Stimulated activated naive CD8-positive, alpha-beta T cell treated with anti-CD3 and anti-CD28 coated beads, Interleukin-15, Interleukin-2, amounts not matched to agents 100 U/mL and 50 U/mL, for 24 hours (primary cell): ENCODE data around the gene ABCB6.
A peak's percentile ranks its signal among the peaks of the same experiment; 100 is the strongest.
"Not testable (repeated sequence)": the region's sequence is repeated elsewhere in the genome, so short reads cannot be mapped to it uniquely, and the experiment has no call there.

ENCODE experiments used
- ATAC-seq: fragments of 150-1000 bp; cut with Tn5 transposase; one replicate; pipeline ENCODE4 v1.10.0; 2021
- DNase-seq: peaks from one replicate; pipeline ENCODE4 v3.0.0; 2021

The ABCB6 gene

DNA sequence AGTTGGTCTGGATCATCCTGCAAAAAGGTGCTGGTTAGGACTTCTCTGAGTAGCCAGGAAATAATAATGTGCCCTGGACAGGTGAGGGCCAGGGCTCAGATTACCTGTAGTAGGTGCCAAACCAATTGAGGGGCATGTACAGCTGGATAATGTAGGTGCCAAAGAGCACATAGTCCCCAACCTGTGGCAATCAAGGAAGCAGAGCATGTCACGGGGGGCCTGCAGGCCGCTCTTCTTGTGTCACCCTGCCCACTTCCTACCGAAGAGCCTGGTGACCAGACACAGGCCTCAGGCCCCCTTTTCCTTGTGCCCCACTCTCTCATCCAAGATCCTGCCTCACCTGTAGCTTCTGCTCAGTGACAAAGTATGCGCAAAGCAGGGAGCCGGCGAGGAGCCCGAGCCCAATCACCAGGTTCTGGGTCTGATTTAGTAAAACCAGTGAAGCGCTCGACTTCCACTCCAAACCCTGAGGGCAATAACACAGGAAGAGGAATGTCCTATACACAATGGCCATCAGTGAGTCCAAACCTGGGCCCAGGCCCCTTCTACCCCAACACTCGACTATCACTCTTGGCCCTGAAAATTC is 5.2 kb downstream of the ABCB6 start:
- no peak for DNase-seq
- ATAC-seq, result no peak

DNA sequence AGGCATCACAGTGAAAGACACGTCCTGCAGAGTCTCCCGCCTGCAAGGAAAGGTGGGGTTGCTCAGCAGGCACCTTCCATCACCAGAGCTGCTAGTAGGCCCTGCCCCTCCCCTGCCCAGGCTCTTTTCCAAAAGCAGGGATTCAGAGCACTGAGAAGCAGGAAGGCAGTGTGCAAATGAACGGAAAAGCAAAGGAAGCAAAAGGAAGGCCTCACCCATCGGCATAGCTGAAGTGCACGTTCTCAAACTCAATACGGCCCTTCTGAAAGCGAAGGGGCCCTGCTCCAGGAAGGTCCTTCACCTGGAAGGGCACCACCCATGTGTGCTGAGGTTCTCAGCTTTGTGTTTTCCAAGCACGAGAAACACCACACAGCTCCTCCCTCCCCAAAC is 5.7 kb downstream of the ABCB6 start:
- ATAC-seq, result no peak
- DNase-seq, result no peak

DNA sequence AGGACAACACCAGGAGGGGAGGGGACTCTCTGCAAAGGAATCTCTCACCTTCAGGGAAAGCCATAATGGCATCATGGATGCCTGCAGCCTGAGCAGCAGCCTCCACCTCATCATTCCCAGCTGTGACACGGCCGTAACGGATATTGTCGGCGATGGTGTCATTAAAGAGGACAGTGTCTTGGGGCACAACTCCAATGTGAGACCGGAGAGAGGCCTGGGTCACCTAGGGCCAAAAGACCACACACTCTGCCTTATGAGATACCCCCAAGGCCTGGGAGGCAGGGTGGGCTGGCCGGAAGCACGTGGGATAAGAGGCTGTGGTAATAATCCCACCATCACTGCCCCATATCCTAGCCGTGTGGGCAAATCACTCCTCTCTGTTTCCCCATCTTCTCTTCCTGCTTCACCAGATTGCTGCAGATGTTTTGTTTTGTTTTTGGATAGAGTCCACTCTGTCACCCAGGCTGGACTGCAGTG is 7.8 kb downstream of the ABCB6 start:
- ATAC-seq, result no peak

DNA sequence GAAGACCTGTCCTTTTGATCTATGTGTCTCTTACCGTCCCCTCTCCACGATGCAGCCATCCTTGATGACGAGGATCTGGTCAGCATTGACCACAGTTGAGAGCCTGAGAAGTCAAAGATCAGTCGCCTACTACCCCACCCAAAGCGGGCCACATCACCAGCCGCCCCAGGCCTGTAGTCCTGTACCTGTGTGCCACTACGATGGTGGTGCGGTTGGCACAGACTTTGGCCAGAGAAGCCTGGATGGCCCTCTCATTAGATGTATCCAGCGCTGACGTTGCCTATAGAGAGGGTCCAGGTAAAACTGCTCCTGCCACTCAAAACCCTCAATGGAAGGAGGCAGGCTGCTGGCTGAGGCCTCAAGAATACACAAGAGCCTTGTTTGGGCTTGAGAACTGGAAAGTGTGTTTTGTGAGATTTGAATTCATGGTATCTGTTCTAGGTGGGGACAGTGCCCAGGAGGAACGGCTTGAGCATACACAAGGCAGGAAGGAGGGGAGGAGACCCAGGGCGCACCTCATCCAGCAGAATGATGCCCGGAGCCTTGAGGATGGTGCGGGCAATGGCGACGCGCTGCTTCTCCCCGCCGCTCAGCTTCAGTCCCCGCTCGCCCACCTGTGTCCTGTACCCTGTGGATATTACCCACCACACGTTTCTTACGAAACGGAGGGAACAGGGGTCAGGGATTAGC is 8.4 kb downstream of the ABCB6 start:
- ATAC-seq (no peak), DNase-seq (no peak)

More for the DNA sequence above, 7.8 kb downstream of the ABCB6 start:
- no peak for DNase-seq

DNA sequence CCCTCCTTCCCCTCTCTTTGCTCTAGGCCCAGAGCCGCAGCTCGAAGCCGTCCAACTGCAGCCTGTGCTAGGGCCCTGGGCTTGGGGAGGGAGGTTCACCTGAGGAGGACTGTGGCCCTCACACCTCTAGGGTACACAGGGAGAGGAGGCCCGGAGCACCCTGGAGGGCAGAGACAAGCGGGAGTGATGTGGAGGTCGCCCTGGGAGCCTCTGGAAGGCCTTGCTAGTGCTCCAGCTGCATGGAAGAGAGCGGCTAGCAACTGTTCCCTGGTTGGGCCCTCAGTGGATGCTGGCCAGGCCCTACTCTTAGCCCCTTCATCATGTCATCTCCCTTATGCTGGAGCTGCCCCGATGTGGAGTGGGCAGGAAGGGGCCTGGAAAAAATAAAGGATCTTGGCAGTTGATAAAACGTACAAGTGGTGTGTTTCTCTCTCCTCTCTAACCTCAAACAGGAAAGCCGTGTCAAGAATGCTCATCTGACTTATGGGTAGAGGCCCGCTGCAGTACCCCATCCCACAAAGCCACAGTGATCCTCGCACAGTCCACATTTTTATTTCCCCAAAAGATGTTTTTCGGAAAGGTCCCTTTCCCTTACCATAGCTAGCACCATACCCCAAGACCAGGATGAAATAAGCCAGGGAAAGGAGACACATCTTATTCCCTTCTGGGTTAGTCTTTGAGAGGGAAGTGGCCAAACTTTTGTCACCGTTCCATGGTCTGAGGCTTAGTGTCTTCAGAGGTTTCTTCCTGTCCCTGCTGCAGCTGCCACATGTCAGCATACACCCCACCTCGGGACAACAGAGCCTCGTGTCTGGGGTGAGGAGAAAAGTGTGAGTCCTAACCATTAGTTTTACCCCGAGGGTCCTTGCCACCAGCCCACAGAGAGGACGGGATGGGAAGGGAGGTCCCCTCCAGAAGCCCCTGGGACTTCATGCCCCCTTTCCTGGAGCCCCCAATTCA is 9.2 kb downstream of the ABCB6 start:
- no peak for ATAC-seq
- DNase-seq, result no peak

DNA sequence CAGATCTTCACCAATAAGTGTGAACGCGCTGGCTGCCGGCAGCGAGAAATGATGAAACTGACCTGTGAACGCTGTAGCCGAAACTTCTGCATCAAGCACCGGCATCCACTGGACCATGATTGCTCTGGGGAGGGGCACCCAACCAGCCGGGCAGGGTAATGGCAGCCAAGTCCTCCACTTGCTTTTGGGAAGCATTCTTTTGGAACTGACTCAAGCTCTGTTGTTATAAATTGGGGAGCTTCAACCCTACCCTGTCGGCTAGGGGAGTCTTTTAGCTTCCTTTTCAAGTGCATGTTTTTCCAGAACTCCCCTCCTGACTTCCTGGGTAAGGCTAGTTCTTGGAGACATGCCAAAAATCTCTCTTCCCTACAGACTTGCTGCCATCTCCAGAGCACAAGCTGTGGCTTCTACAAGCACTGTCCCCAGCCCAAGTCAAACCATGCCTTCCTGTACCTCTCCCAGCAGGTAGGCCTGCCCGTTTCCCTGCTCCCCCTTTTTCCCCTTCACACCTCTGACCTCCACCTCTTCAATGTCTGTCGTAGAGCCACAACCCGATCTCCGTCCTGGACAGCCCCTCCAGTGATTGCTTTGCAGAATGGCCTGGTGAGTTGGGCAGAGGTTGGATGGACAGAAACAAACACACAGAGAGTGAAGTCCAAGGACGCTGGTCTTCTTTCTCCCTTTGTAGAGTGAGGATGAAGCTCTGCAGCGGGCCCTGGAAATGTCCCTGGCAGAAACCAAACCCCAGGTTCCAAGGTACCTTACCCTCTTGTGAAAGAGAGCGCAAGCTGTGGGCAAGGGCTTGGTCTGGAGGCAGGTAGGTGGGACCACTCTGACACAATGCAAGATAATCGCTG is 10.6 kb downstream of the ABCB6 start:
- DNase-seq (no peak), ATAC-seq (no peak)

DNA sequence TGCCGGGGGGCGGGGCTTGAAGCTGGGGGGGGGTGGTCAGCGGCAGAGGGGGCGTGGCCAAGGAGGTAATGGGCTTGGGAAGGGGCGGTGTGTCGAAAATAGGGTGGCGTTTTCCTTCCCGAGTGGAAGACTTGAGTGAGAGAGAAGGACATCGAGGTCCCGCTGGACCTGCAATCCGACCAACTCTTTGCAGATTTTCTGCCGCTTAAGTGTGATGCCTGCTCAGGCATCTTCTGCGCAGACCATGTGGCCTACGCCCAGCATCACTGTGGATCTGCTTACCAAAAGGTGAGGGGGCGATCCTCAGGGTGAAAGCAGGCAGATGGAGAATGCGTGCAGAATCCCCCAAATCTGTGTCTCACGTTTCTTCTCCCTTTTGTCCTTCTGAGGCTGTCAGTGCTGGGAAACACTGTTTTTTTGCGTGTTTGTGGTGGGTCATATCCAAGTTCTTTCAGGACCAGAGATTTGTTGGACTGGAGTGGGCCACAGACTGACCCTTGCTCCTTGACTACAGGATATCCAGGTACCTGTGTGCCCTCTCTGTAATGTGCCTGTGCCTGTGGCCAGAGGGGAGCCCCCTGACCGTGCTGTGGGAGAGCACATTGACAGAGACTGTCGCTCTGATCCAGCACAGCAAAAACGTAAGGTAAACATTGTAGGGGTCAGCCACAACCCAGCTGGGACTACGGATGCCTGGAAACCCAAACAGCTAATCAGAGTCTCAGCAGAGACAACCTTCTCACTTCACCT is 11.4 kb downstream of the ABCB6 start:
- ATAC-seq, result no peak
- DNase-seq, result no peak

DNA sequence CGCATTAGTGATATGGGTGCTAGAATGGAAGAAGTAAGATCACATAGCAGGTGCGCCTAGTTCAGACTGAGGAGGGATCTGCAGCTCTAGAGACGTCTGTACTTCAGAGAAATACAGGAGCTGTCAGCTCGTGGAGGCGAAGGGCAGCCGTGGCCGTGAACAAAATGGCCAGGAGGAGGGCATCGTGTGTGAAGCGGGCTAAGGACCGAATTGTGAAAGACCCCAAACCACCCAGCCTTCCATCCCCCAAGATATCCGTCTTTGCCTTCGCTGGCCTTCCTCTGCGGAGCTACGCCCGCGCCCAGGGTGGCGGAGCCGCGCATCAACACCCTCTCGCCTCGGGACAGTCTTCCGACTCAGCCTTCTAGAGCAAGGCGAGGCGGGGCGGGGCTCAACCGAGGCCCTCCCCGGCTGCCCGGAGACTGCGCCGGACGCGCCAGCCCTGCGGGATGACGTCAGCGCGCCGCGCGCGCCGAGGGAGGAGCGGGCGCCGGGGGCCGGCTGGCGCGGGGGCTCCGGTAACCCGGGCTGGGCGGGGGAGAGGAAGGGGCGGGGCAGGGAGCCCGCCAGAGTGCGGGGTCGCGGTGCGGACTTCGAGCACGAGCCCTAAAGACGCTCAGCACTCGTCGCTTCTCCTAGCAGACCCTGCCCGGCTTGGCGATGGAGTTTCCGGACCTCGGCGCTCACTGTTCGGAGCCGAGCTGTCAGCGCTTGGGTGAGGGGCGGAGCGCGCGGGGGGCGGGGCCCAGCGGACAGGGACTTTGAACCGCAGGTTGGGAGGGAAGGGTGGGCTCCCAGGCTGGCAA is 12.2 kb downstream of the ABCB6 start, which contains the start of gene ZFAND2B:
Gene ZFAND2B, plus strand, starts transcription at position 455 of the 806 bp plus-strand sequence. Its CDS starts 206 bp downstream, at position 661.
- ATAC-seq, result peak; percentile 97
- DNase-seq, result peak; percentile 97

DNA sequence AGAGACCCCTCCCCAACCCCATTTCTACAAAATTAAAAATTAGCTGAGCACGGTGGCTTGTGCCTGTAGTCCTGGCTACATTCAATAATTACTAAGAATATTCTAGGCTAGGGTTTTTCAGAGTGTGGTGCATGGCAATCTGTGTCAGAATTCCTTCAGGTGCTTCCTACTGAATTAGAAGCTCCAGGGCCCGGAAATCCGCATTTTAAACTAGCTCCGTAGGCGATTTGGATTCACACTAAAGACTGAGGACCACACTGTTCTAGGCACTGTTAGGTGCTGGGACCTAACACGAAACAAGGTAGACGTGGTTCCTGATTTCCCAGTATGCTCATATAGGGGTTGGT is 12.8 kb downstream of the ABCB6 start:
- DNase-seq (no peak), ATAC-seq (no peak)

DNA sequence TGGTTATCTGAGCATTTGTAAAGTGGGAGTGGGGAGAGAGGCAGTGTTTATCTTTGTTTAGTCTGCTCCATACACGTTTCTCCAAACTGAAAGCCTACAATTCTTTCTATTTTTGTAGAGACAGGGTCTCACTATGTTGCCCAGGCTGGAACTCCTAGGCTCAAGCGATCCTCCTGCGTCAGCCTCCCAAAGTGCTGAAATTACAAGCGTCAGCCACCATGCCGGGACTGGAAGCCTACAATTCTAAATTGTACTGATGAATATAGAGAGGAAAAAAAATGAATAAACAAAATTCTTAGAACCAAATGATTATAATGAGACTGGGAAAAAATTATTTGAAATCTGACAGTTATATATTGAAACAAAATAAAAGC is 13.6 kb downstream of the ABCB6 start:
- no peak for DNase-seq
- no peak for ATAC-seq

DNA sequence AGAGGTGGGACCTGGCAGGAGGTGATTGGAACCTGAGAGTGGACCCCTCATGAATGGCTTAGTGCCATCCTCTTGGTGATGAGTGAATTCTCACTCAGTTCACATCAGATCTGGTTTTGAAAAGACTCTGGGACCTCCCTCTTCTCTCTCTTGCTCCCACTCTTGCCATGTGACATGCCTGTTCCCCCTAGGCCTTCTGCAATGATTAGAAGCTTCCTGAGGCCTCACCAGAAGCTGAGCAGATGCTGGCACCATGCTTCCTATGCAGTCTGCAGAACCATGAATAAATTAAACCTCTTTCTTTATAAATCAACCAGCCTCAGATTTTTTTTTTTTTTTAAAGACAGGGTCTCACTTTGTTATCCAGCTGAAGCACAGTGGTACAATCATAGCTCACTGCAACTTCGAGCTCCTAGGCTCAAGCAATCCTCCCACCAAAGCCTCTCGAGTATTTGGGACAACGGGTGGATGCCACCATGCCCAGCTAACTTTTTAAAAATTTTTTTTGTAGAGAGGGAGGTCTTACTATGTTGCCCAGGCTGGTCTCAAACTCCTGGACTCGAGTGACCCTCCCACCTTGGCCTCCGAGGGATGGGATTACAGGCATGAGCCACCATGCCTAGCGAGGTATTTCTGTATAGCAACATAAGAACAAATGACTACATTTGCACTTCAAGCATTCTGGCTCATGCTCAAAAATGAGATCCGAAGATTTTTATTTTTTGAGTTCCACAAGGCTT is 14.2 kb downstream of the ABCB6 start:
- ATAC-seq (no peak), DNase-seq (no peak)

DNA sequence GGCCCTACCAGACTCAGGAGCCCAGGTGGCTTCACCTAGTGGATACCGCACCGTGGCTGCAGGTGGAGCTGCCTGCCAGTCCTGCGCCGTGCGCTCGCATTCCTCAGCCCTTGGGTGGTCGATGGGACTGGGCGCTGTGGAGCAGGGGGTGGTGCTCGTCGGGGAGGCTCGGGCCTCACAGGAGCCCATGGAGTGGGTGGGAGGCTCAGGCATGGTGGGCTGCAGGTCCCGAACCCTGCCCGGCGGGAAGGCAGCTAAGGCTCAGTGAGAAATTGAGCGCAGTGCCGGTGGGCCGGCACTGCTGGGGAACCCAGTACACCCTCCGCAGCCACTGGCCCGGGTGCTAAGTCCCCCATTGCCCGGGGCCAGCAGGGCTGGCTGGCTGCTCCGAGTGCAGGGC is 17.4 kb downstream of the ABCB6 start:
- ATAC-seq, DNase-seq: not testable (repeated sequence)

DNA sequence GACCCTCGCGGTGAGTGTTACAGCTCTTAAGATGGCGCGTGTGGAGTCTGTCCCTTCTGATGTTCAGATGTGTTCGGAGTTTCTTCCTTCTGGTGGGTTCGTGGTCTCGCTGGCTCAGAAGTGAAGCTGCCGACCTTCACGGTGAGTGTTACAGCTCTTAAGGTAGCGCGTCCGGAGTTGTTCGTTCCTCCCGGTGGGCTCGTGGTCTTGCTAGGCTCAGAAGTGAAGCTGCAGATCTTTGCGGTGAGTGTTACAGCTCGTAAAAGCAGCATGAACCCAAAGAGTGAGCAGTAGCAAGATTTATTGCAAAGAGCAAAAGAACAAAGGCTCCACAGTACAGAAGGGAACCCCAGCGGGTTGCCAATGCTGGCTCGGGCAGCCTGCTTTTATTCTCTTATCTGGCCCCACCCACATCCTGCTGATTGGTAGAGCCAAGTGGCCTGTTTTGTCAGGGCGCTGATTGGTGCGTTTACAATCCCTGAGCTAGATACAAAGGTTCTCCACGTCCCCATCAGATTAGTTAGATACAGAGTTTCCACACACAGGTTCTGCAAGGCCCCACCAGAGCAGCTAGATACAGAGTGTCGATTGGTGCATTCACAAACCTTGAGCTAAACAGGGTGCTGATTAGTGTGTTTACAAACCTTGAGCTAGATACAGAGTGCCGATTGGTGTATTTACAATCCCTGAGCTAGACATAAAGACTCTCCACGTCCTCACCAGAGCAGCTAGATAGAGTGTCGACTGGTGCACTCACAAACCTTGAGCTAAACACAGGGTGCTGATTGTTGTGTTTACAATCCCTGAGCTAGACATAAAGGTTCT is 18.0 kb downstream of the ABCB6 start:
- ATAC-seq, result not testable (repeated sequence)
- DNase-seq, result peak; percentile 60

DNA sequence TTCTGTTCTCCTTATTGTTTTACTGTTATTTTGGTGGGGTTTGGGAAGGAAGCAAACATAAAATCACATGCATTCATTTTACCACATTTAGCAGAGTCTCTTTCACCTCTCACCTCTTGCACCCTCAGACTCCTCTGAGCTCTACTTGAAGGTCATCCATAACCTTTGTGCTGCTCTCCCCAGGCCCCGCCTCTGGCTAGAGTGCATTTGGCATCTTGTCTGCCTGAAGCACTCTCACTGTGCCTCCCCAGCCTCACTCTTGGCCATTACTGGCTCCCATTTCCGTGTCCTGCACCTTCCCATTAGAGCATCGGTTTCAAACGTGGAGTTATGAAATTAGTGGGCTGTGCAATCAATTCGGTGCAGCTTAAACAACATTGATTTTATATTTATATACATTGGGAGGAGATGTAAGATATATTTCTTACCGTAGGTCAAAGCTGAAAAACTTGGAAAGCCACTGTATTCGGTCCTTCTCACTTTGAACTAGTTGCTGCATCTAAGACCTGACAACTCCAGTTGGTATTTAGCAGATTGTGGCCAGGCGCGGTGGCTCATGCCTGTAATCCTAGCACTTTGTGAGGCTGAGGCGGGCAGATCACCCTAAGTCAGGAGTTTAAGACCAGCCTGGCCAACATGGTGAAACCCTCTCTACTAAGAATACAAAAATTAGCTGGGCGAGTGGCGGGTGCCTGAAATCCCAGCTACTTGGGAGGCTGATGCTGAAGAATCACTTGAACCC is 19.1 kb downstream of the ABCB6 start:
- peak; percentile 74 for ATAC-seq
- DNase-seq, result no peak

DNA sequence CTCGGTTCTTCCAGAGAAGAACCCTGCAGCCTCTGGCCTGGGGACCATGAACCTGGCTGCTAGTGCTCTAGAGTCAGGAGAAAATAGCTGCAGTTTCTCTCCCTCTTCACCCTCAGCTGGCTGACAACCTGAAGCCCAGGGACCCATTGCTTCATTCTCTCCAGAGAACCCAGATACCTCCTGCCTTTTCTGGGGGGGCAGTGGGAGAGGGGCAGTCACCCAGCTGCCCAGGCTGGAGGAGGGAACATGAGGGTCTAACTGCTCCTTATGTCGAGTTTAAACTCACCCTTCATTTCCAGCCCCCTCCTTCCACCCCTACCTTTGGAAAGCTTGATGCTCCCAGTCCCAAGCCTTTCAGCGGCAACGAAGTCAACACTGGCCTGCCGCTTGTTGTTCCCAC is 19.8 kb downstream of the ABCB6 start:
- DNase-seq (no peak), ATAC-seq (no peak)

DNA sequence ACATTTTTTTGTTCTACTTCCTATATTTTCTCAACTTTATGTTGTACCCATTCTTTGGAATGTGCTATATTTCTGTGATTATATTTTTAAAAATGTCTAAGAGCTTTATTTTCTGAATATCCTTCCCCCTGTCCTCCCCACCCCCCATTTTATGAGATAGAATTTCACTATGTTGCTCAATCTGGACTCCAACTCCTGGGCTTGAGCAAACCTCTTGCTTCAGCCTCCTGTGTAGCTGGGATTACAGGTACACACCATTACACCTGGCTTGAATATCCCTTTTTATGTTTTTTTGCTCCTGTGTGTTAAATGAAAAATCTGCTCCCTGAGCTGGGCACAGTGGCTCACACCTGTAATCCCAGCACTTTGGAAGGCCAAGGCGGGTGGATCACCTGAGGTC is 21.4 kb downstream of the ABCB6 start:
- DNase-seq (no peak), ATAC-seq (no peak)

DNA sequence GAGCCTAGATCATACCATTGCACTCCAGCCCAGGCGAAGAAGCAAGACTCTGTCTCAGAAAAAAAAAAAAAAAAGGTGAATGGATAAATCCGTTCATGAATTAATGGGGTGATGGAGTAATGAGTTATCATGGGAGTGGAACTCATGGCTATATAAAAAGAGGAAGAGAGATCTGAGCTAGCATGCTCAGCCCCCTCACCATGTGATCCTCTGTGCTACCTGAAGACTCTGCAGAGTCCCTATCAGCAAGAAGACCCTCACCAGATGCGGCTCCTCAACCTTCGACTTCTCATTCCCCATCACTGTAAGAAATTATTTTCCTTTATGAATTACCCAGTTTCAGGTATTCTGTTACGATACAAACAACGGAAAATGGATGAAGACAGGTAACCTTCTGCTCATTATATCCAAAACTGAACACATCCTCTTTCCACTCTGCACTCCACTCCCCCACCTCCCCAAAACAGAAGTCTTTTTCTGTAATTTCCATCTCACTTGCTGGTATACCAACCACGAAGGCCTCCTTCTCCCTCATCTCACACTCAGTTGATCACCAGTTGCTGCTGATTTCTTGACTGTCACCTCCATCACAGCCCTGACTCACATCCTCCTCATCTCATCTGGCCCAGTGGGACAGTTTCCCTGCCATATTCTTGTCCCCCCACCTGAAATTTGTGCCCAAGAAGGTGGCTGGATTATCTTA is 31.9 kb downstream of the ABCB6 start:
- DNase-seq (no peak), ATAC-seq (peak; percentile 87)
